Progenitor cell of endocrine pancreas (in vitro differentiated cells): Measurements from ENCODE around the gene ARHGAP15. TPM values are rescaled to one million over a fixed set of nuclear protein-coding genes. Genes with fewer than 3 reads are reported as not detected.
A peak's percentile ranks its signal among the peaks of the same experiment; 100 is the strongest.

ENCODE experiments used
- DNase-seq: peaks from one replicate; pipeline ENCODE4 v3.0.0; 2021; ENCODE audit warnings: low spot score; ENCODE audit not compliant: unreplicated experiment
- H3K27ac Mint-ChIP-seq: 2 replicates; pipeline ENCODE4 v1.8.0; 2021; ENCODE audit warnings: mild to moderate bottlenecking, moderate library complexity, mixed read lengths
- H3K27me3 Mint-ChIP-seq: 2 replicates; pipeline ENCODE4 v1.8.0; 2021; ENCODE audit warnings: mixed read lengths
- H3K36me3 Mint-ChIP-seq: 2 replicates; pipeline ENCODE4 v1.8.0; 2022; ENCODE audit warnings: mixed read lengths; ENCODE audit not compliant: insufficient read depth
- H3K4me1 Mint-ChIP-seq: 2 replicates; pipeline ENCODE4 v1.8.0; 2021; ENCODE audit warnings: low read depth, mixed read lengths
- H3K4me3 Mint-ChIP-seq: 2 replicates; pipeline ENCODE4 v1.8.0; 2021; ENCODE audit warnings: low read depth, mild to moderate bottlenecking, moderate library complexity, mixed read lengths
- H3K9me3 Mint-ChIP-seq: 2 replicates; pipeline ENCODE4 v1.8.0; 2021; ENCODE audit warnings: low read depth, mixed read lengths
- CTCF ChIP-seq: fragments of 200-600 bp; sonication (generic); IDR thresholded peaks from one replicate; pipeline ENCODE4 v1.5.0; 2021; ENCODE audit warnings: antibody characterized with exemption, mild to moderate bottlenecking; ENCODE audit not compliant: unreplicated experiment
- total RNA-seq: library from RNA; stranded (reverse); gene quantifications from 2 replicates; pipeline ENCODE4 v1.2.1, GENCODE V29; 2021

The ARHGAP15 gene
- total RNA-seq, 1 donor from 2014 or later = not detected

- Mint-ChIP-seq H3K9me3 (no peaks in the 10 kb centered on the region), H3K4me3 (no peak overlapping the region), H3K4me1 (no peaks in the 10 kb centered on the region), H3K36me3 (no peaks in the 10 kb centered on the region), H3K27me3 (peaks cover 4% of the 10 kb centered on the region), H3K27ac (no peak overlapping the region)
- no peak for TF ChIP-seq CTCF
- no peak for DNase-seq
Measured at GRCh38 chr2:143144813-143145455, 15.7 kb downstream of the ARHGAP15 start.

- no peaks in the 10 kb centered on the region for H3K4me1 Mint-ChIP-seq
- H3K9me3 Mint-ChIP-seq = no peaks in the 10 kb centered on the region
- TF ChIP-seq CTCF = no peak
- H3K27ac Mint-ChIP-seq = no peak overlapping the region
- H3K36me3 Mint-ChIP-seq = no peaks in the 10 kb centered on the region
- H3K27me3 Mint-ChIP-seq = no peaks in the 10 kb centered on the region
- DNase-seq = no peak
- no peak overlapping the region for H3K4me3 Mint-ChIP-seq
Measured at GRCh38 chr2:143146366-143146765, 17.1 kb downstream of the ARHGAP15 start.

- no peak for TF ChIP-seq CTCF
- no peak for DNase-seq
- Mint-ChIP-seq H3K4me1 (no peaks in the 10 kb centered on the region), H3K4me3 (no peak overlapping the region), H3K27me3 (no peaks in the 10 kb centered on the region), H3K27ac (no peak overlapping the region), H3K36me3 (no peaks in the 10 kb centered on the region), H3K9me3 (no peaks in the 10 kb centered on the region)
Measured at GRCh38 chr2:143146815-143147530, 17.8 kb downstream of the ARHGAP15 start.

- H3K27ac Mint-ChIP-seq = peak overlapping the region; percentile 7
- H3K4me3 Mint-ChIP-seq = no peak overlapping the region
- no peaks in the 10 kb centered on the region for H3K4me1 Mint-ChIP-seq
- no peak for TF ChIP-seq CTCF
- no peak for DNase-seq
- H3K9me3 Mint-ChIP-seq = no peaks in the 10 kb centered on the region
- H3K36me3 Mint-ChIP-seq = no peaks in the 10 kb centered on the region
- no peaks in the 10 kb centered on the region for H3K27me3 Mint-ChIP-seq
Measured at GRCh38 chr2:143148011-143148410, 18.8 kb downstream of the ARHGAP15 start.

- Mint-ChIP-seq H3K9me3 (no peaks in the 10 kb centered on the region), H3K4me3 (no peak overlapping the region), H3K4me1 (no peaks in the 10 kb centered on the region), H3K27me3 (no peaks in the 10 kb centered on the region), H3K36me3 (no peaks in the 10 kb centered on the region), H3K27ac (no peak overlapping the region)
- DNase-seq = no peak
- no peak for TF ChIP-seq CTCF
Measured at GRCh38 chr2:143148757-143149156, 19.5 kb downstream of the ARHGAP15 start.
